Suppressor macrophage treated with lipopolysaccharide for 4 hours (primary cell): Measurements from ENCODE around the gene KIF26B.

Experiments used
- DNase-seq: peaks from one replicate; pipeline ENCODE4 v3.0.0-alpha.2; 2020

Gene KIF26B

GRCh38 chr1:245133995-245134715 lies 20.6 kb upstream of the KIF26B start:
- DNase-seq, result no peak

DNA sequence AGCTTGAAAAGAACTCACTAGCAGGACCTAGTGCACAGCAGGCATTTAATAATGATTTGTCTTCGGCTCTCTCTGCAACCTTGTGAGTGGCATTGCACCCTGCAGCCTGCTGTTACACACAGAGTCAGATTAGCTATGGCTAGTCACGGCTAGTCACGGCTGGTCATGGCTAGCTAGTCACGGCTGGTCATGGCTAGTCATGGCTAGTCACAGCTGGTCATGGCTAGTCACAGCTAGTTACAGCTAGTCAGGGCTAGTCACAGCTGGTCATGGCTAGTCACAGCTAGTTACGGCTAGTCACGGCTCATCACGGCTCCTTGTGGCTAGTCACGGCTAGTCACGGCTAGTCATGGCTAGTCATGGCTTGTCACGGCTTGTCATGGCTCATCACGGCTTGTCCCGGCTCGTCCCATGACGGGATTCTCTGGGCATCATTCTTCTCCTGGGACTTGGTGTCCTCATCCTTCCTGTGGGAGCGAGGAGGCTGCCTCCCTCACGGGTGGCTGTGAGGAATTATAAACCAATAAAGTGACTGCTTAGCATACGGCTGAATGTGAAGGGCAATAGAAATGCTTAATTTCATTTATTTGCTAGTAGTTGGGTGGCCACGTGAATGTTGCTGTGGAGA lies 12.5 kb upstream of the KIF26B start:
- no peak for DNase-seq

GRCh38 chr1:245142976-245143375 lies 11.8 kb upstream of the KIF26B start:
- DNase-seq, result no peak

GRCh38 chr1:245143849-245144248 lies 10.9 kb upstream of the KIF26B start:
- DNase-seq, result no peak

DNA sequence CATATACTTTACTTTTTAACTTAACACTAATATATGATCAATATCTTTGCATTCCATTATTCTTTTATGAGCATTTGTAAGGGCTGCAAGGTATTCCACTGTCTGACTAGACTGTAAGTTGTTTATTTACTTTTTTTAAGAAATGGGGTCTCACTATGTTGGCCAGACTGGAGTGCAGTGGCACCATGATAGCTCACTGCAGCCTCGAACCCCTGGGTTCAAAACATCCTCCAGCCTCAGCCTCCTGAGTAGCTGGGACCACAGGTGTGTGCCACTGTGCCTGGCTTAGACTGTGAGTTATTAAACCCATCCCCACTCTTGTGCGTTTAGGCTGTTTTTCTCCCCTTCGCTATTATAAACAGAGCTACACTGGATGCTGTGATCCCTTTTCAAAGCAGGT lies 6.7 kb upstream of the KIF26B start:
- DNase-seq, result no peak

DNA sequence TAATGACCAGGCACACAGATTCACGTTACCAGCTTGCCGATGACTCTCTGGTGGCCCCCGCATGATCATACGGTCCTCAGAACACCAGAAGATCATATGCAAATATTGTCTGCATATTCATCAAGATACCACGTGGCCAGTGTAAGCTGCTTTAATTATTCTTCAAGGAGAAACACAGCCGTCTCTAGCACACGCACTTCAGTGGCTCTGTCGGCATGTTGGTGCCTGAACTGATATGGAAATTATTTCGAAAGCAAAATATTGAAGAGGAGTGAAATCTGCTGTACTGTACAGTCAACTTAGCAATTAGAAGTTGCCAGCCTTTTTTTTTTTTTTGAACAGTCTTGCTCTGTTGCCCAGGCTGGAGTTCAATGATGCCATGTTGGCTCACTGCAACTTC lies 5.9 kb upstream of the KIF26B start:
- no peak for DNase-seq

- DNase-seq, result peak; percentile 82
Observed at GRCh38 chr1:245153081-245153551, 1.7 kb upstream of the KIF26B start.

DNA sequence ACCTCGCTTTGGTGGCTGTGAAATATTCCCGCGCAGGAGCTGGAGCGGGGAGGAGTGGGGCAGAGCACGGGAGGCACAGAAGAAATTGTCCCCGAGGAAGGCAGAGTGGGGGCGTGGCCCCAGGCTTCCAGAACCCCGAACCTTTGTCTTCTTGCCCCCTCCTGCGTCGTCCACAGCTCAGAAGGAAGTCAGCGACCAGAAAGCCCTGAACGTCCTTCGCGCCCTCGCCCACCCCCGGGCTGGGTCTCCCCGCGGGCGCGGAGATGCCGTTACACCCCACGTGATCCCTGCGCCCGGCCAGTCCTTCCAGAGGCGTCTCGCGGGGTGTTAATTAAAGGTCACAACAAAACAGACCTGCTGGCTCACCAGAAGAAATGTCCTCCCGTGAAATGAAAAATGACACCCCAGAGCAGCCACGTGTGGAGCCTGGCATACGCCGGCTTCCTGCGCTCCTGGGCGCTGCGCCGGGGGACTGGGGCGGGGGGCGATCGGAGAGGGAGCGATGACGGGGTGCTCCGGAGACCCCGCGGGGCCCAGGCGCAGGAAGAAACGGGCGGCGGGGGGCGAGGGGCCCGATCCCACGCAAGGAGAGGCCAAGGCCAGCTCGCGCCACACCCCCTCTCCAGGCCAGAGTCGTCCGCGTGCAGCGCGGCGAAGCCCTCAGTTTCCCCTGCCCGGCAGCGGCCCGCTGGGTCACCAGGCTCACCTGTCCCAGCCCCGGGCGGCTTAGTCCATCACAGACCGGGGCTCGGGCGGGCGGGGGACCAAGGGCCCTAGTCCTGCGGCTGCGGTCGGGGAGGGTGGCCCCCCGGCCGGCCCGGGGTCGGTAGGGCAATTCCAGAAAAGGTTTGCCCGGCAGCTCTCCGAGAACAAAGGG lies 995 bp upstream of the KIF26B start:
- no peak for DNase-seq

DNA sequence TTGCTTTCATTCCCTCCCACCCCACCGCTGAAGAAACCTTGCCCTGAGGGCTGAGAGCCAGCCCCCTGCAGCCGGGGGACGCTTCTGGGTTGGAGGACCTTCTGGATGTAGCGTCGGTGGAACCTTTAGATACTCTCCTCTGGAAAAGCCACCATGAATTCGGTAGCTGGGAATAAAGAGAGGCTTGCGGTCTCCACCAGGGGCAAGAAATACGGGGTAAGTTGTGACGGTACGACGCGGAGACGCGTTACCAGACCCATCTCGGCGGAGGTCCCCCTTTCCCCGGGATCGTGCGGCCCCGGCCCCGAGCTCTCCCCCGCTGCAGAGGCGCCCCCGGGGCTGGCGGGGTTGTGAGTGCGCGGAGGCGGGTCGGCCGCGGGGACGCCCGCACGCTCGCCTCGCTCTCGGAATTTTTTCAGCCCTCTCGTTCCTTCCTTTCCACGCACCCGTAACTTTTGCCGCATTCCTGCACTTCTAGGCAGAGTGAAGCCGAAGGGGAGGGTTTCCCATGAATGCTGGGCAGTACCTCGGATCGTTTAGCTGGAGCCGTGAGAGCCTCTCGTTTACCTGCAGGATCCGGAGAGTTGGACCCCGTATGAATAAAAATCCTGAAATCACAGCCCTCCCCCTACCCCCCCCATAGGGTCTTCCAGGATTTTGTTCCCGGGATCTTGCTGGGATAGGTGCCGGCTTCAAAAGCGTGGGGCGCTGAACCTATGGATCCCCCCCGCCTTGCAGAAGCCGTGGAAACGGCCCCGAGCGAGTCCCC lies 671 bp downstream of the KIF26B start:
- DNase-seq, result no peak

DNA sequence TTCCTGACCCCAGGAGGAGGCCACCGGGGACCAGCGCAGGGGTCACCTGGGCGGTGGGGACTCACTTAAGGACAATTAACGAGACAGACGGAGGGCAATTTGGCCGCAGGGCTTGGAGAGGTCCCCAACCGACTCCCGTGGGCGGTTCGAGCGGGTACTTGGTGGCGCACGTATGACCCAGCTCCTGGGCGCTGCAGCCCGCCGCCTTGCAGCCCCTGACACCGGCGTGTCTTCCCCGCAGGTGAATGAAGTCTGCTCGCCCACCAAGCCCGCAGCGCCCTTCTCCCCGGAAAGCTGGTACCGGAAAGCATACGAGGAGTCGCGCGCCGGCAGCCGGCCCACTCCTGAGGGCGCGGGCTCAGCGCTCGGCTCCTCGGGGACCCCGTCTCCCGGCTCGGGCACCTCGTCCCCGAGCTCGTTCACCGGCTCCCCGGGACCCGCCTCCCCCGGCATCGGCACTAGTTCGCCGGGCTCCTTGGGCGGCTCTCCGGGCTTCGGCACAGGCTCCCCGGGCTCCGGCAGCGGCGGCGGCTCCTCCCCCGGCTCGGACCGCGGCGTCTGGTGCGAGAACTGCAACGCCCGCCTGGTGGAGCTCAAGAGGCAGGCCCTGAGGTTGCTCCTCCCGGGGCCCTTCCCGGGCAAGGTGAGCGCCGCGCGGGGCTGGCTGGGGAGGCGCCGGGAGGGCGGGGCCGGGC lies 1.4 kb downstream of the KIF26B start:
- DNase-seq, result peak; percentile 85

GRCh38 chr1:245156736-245157505 lies 2.1 kb downstream of the KIF26B start:
- no peak for DNase-seq

DNA sequence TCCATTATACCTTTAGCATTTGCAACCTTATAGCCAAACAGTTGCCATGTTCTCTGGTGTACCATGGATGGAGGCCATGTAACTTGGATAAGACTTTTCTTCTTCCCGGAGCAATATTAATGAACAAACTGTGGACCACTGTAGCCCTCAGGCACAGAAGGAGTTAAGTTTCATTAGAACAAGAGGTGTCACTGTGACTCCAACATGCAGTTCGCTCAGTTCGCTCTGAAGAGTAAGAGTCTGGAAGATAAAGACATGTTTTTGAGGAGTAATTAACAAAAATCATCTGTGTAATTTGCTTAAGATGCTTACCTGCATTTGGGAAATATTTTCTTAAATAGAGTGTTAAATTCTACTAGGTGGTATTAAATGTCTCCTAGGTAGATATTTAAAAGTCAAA lies 4.1 kb downstream of the KIF26B start:
- DNase-seq, result no peak

DNA sequence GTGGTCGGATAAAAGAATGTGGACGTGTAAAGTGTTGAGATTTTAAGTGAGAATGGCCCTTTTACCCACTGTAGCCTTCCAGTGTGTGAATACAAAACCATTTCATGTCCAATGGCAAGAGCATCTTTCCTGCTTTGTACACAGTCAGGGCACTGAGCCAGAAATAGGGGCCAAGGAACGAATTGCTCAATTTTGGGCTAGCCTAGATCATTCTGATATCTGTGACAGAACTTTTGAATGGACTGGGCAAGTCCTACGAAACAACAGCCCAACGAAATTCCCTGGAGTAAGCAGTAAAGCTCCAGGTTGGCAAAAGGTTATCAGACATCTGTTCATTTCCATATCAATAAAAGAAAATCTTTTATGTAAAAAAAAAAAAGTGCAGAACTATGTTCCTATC lies 5.5 kb downstream of the KIF26B start:
- DNase-seq, result no peak

- no peak for DNase-seq
Observed at GRCh38 chr1:245160741-245161400, 6.1 kb downstream of the KIF26B start.

- DNase-seq, result no peak
Observed at GRCh38 chr1:245161866-245162265, 7.1 kb downstream of the KIF26B start.

DNA sequence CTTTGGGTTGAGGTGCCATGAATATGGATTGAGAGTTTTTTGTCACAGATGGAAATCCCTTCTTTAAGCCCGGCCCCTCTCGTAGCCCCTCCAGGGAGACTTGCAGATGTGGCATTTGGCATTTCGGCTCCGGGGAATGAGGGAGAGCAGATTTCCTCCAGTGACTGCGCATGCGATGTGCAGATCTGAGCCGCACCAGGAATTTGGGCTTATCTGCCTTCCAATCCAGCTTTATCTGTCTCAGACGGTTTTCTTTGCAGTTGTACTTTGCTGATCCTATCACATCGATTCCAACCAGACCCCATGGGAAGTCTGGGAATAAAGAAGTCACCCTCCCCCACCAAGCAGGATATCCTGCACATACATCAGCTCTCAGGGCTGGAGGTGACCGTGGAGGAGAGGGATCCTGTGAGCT lies 11.7 kb downstream of the KIF26B start:
- no peak for DNase-seq

GRCh38 chr1:245168086-245168485 lies 13.3 kb downstream of the KIF26B start:
- DNase-seq, result peak; percentile 48

GRCh38 chr1:245168906-245169305 lies 14.1 kb downstream of the KIF26B start:
- no peak for DNase-seq

GRCh38 chr1:245169376-245169775 lies 14.6 kb downstream of the KIF26B start:
- DNase-seq, result no peak

DNA sequence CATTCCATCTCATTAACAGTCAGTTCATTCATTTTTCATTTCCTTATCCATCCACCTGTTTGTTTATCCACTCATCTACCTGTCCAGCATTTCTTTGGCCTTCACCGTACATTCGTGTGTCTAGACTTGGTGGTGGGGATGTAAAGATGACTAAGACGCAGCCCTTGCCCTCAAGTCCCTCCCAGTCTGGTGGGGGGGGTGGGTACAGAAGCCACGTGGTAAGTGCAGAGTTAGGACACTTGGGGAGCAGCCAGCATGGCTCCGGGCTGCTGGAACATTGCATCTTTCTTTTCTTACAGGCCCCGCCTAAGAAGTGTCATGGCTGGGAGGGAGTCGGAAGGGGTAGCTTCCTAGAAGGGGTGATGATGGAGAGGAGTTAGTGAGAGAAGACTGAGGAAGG lies 17.2 kb downstream of the KIF26B start:
- DNase-seq, result no peak

GRCh38 chr1:245172829-245173228 lies 18.0 kb downstream of the KIF26B start:
- DNase-seq, result no peak
